ACC112 (cell line): Measurements from ENCODE around the gene RSU1.

Experiments used
- H2AFZ ChIP-seq: fragments of 200-600 bp; sonication (generic); one replicate; pipeline ENCODE4 v1.6.0; 2017; ENCODE audit warnings: antibody characterized with exemption, low read length; ENCODE audit not compliant: unreplicated experiment
- H3K27ac ChIP-seq: fragments of 200-600 bp; sonication (generic); 2 replicates; pipeline ENCODE4 v1.5.1; 2014; ENCODE audit warnings: low read depth, mild to moderate bottlenecking, antibody characterized with exemption, low read length, moderate library complexity
- H3K27me3 ChIP-seq: fragments of 200-600 bp; sonication (generic); 2 replicates; pipeline ENCODE4 v1.6.1; 2014; ENCODE audit warnings: mild to moderate bottlenecking, antibody characterized with exemption, low read length, moderate library complexity, mixed read lengths; ENCODE audit not compliant: insufficient read depth
- H3K36me3 ChIP-seq: fragments of 200-600 bp; sonication (generic); 2 replicates; pipeline ENCODE4 v1.6.1; 2016; ENCODE audit warnings: mild to moderate bottlenecking, antibody characterized with exemption, low read length, moderate library complexity, mixed read lengths; ENCODE audit not compliant: insufficient read depth
- H3K4me1 ChIP-seq: fragments of 200-600 bp; sonication (generic); one replicate; pipeline ENCODE4 v1.6.1; 2016; ENCODE audit warnings: low read length, mixed read lengths; ENCODE audit not compliant: insufficient read depth, unreplicated experiment, control insufficient read depth
- H3K4me3 ChIP-seq: fragments of 200-600 bp; sonication (generic); 2 replicates; pipeline ENCODE4 v1.5.1; 2014; ENCODE audit warnings: mild to moderate bottlenecking, low read depth, low read length
- H3K79me2 ChIP-seq: fragments of 200-600 bp; sonication (generic); one replicate; pipeline ENCODE4 v1.6.0; 2016; ENCODE audit warnings: low read length; ENCODE audit not compliant: control insufficient read depth, unreplicated experiment, insufficient read depth

Gene RSU1

DNA sequence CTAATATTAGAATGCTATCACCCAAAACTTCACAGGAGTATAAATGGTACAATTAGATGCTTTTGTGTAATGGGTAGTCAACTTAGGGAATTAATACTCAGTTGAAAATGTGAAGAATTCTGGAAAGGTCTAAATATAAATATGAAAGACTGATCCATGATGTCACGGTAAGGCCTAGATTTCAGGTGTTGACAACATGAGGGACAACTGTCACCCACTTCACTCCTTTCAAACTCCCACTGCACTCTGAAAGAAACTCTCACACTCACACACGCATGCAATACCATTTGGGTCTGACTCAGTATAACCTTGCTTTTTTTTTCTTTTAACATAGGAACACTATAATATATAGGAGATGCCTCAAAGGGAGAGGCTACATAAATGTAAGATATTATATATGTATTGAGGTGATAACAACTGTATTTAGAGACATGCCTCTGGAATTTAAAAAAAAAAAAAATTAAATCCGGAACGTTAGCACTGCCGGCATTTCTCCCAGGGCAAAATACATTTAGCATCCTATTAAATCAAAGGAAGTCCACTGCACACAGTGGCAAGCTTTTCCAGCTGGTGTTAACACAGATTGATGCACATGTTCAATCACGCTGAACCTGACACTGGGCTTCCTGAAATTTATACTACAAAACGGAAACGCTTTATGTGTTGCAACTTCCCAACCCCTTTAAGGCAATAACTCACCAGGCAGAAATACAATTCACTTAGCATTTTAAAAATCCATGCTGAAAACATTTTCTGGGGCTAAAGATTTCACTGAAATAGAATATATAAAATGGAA lies 74.9 kb downstream of the RSU1 start:
- Histone ChIP-seq H2AFZ (no peak overlapping the region), H3K27me3 (no peaks in the 10 kb centered on the region), H3K79me2 (no peaks in the 10 kb centered on the region), H3K4me3 (no peak overlapping the region), H3K36me3 (0 out of 2 replicates have a peak, but pooled peaks cover 5% of the 10 kb centered on the region), H3K4me1 (no peaks in the 10 kb centered on the region), H3K27ac (no peak overlapping the region)

DNA sequence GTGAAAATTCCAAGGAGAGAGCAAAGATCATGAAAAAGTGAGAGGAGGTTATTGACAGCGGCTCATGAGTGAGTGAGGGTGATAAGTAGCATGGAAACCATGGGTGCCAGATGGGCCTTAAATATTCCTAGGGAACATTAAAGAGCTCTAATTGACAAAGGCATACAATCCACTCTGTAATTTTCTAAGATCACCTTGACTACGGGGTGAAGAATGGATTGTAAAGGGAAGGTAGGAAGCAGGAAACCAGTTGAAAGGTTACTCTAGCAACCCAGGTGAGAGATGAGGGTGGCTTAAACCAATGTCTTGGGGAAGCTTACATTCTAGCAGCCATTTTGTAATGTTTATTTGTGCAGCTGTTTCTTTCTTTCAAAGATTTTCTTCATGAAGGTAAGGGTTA lies 75.7 kb downstream of the RSU1 start:
- Histone ChIP-seq H2AFZ (no peak overlapping the region), H3K27me3 (no peaks in the 10 kb centered on the region), H3K79me2 (no peaks in the 10 kb centered on the region), H3K4me1 (no peaks in the 10 kb centered on the region), H3K4me3 (no peak overlapping the region), H3K36me3 (0 out of 2 replicates have a peak, but pooled peaks cover 5% of the 10 kb centered on the region), H3K27ac (no peak overlapping the region)

DNA sequence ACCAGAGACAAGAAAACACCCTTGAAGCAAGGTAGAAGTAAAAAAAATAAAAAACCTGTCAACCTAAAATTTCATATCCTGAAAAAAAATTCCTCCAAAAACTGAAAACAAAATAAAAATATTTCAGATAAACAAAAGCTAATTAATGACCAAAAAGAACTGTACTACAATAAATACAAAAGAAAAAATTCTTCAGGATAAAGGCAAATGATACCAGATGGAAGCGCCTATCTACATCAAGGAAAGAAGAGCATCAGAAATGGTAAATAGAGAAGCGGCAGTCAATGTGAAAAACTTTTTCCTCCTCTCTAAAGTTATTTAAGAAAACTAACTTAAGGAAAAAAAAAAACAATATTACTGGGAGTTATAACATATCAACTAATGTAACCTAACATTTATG lies 79.8 kb downstream of the RSU1 start:
- no peak overlapping the region for H3K4me3 ChIP-seq
- no peaks in the 10 kb centered on the region for H3K4me1 ChIP-seq
- H2AFZ ChIP-seq, result no peak overlapping the region
- H3K36me3 ChIP-seq, result peaks cover 13% of the 10 kb centered on the region
- no peak overlapping the region for H3K27ac ChIP-seq
- H3K27me3 ChIP-seq, result no peaks in the 10 kb centered on the region
- H3K79me2 ChIP-seq, result no peaks in the 10 kb centered on the region

DNA sequence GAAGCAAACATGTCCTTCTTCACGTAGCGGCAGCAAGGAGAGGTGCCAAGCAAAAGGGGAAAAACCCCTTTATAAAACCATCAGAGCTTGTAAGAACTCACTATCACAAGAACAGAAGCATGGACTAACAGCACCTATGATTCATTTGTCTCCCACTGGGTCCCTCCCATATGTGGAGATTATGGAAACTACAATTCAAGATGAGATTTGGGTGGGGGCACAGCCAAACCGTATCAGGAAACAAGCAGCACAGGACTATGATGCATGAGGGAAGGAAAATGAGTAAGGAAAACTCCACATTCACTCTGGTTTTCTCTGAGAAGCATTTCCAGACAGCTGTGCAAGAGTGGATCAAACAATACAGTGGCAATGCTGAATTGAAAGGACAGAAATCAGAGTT lies 81.6 kb downstream of the RSU1 start:
- H2AFZ ChIP-seq, result no peak overlapping the region
- H3K4me1 ChIP-seq, result no peaks in the 10 kb centered on the region
- no peaks in the 10 kb centered on the region for H3K79me2 ChIP-seq
- H3K36me3 ChIP-seq, result peaks cover 16% of the 10 kb centered on the region
- no peaks in the 10 kb centered on the region for H3K27me3 ChIP-seq
- H3K27ac ChIP-seq, result no peak overlapping the region
- H3K4me3 ChIP-seq, result no peak overlapping the region

DNA sequence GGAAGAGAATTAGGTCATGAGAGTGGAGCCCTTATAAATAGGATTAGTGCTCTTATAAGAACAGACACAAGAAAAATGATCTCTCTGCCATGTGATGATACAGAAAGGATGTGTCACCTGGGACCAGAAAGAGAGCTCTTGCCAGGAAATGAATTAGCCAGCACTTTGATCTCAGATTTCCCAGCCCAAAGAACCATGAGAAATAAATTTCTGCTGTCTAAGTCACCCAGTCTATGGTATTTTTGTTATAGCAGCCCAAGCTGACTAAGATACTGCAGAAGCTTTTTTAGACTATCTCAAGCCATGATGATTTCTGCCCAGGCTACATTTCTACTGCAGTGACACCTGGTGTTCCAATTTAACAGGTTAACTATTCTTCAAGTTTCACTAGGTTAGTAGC lies 84.8 kb downstream of the RSU1 start:
- Histone ChIP-seq H3K4me3 (no peak overlapping the region), H3K4me1 (peaks cover 4% of the 10 kb centered on the region), H3K27me3 (no peaks in the 10 kb centered on the region), H3K27ac (no peak overlapping the region), H3K36me3 (peaks cover 16% of the 10 kb centered on the region), H3K79me2 (no peaks in the 10 kb centered on the region), H2AFZ (no peak overlapping the region)

DNA sequence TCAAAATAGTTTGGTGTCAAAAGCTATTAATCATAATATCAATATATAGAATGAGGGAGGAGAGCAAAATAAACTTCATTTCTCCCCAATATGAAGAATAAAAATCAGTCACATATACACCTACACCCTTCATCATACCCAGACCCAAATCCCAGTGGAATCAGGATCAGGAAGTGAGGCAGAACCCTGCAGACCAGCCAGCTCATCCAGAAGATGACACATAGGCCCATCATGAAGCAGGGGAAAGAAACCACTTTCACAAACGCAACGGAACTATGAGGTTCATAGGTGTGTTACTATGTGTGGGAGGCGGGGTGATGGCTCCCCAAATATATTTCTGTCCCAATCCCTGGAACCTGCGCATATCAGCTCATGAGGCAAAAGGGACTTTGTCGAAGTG lies 89.0 kb downstream of the RSU1 start:
- peaks cover 8% of the 10 kb centered on the region for H3K36me3 ChIP-seq

DNA sequence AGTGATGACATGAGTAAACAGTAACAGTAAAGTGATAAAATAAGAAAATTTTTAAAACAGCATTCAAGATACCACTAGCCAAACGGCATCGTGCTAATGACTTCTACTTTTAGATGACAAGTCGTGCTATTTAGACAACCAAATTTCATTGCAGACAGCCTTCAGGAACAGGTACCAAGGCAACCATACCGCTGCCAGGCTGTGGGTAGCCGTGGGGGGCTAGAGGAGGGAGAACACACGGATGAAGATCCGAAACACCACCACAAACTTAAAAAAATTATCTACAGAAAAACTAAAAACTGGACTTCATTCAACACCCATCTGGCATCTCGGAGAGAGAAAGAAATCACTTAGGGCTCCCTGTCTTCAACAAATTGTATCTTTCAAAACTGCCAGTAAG lies 89.6 kb downstream of the RSU1 start:
- Histone ChIP-seq H3K27me3 (no peaks in the 10 kb centered on the region), H3K4me1 (peaks cover 4% of the 10 kb centered on the region), H2AFZ (no peak overlapping the region), H3K27ac (no peak overlapping the region), H3K79me2 (no peaks in the 10 kb centered on the region), H3K4me3 (no peak overlapping the region), H3K36me3 (peaks cover 8% of the 10 kb centered on the region; the same call in 1 of the 2 replicates)

More for the DNA sequence above, 89.0 kb downstream of the RSU1 start:
- Histone ChIP-seq H3K4me1 (peaks cover 4% of the 10 kb centered on the region), H3K79me2 (no peaks in the 10 kb centered on the region), H3K4me3 (no peak overlapping the region; the same call in 1 of the 2 replicates), H2AFZ (no peak overlapping the region), H3K27me3 (no peaks in the 10 kb centered on the region), H3K27ac (no peak overlapping the region)

DNA sequence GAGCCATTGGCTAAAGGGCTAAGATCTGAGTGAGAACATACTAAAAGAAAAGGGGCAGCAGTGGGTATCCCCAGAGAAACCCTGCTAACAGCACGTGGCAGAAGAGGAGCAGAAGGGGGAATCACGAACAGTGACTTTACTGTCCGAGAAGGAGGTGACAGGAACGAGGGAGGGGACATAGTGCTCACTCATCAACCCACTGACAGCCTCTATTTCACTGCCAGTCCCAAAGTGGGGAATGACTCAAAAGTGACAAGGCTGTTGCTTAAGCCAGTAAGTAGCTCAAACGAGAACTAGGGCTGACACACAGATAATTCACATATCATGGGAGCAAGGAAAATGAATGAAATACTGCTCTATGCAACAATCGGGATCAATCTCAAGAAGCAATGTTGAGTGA lies 92.7 kb downstream of the RSU1 start:
- Histone ChIP-seq H3K27me3 (no peaks in the 10 kb centered on the region), H3K27ac (no peak overlapping the region), H3K4me3 (no peak overlapping the region)

DNA sequence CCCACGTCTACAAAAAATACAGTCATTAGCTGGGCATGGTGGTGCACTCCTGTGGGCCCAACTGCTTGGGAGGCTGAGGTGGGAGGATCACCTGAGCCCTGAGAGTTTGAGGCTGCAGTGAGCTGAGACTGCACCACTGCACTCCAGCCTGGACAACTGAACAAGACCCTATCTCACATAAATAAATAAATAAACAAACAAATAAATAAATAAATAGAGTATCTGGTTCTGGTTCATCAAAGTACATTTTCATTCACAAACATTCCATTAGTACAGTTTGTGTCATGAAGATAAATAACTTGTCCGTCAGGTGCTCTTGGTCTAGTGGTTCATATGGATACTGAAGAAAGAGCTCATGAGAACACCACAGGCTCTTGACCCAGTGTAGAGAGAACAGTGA lies 96.4 kb downstream of the RSU1 start:
- no peaks in the 10 kb centered on the region for H3K4me1 ChIP-seq
- no peaks in the 10 kb centered on the region for H3K27me3 ChIP-seq
- H3K79me2 ChIP-seq, result no peaks in the 10 kb centered on the region
- peaks cover 3% of the 10 kb centered on the region; the same call in 1 of the 2 replicates for H3K36me3 ChIP-seq
- no peak overlapping the region for H2AFZ ChIP-seq
- no peak overlapping the region for H3K4me3 ChIP-seq
- H3K27ac ChIP-seq, result no peak overlapping the region

More for the DNA sequence above, 92.7 kb downstream of the RSU1 start:
- peaks cover 4% of the 10 kb centered on the region for H3K4me1 ChIP-seq
- no peaks in the 10 kb centered on the region for H3K79me2 ChIP-seq
- 0 out of 2 replicates have a peak, but pooled peaks cover 5% of the 10 kb centered on the region for H3K36me3 ChIP-seq
- no peak overlapping the region for H2AFZ ChIP-seq

DNA sequence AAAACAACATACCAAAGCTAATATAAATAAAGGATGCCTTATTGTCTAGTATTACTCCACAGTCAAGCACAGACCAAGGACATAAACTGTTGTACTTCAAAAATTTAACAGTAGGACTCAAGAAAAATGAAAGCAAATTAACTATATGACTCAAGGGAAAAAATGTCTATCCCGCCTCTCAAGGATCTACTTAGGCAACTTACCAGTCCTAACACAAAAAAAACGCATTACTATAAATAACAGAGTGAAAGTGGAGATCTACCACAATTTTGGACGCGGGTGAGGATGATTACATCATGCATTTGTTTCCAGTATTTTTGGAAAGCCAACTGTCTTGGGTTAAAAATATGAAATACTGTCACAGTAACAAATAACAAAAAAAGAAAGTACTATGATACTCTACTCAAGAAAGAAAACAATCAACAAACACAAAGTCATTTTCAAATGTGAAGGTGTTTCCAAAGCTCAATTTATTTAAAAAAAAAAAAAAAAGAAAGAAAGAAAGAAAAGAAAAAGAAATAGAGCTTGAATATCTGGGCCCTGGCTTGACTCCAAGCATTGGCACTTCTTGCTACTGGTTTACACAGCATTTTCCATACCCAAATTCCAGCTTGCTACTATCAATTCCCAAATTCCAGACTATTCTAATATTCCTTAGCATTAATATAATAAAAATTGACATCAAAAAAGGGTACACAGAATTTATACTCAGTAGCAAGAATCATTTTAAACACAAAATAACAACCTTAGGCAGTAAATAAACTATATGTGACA lies 99.4 kb downstream of the RSU1 start:
- Histone ChIP-seq H3K4me3 (no peak overlapping the region), H2AFZ (no peak overlapping the region), H3K27ac (no peak overlapping the region), H3K27me3 (no peaks in the 10 kb centered on the region), H3K4me1 (no peaks in the 10 kb centered on the region), H3K36me3 (peaks cover 8% of the 10 kb centered on the region; the same call in 1 of the 2 replicates), H3K79me2 (no peaks in the 10 kb centered on the region)
